Stimulated activated CD4-positive, alpha-beta T cell treated with anti-CD3 and anti-CD28 coated beads, Interleukin-4, amount 100 ng/mL, for 24 hours (primary cell): ENCODE data around the gene GEMIN2.
"Not testable (repeated sequence)": the region's sequence is repeated elsewhere in the genome, so short reads cannot be mapped to it uniquely, and the experiment has no call there.

Experiments
- DNase-seq: peaks from one replicate; pipeline ENCODE4 v3.0.0-alpha.2; 2020

Gene GEMIN2

GRCh38 chr14:39113685-39114072, 444 bp upstream of the GEMIN2 start:
- no peak for DNase-seq

DNA sequence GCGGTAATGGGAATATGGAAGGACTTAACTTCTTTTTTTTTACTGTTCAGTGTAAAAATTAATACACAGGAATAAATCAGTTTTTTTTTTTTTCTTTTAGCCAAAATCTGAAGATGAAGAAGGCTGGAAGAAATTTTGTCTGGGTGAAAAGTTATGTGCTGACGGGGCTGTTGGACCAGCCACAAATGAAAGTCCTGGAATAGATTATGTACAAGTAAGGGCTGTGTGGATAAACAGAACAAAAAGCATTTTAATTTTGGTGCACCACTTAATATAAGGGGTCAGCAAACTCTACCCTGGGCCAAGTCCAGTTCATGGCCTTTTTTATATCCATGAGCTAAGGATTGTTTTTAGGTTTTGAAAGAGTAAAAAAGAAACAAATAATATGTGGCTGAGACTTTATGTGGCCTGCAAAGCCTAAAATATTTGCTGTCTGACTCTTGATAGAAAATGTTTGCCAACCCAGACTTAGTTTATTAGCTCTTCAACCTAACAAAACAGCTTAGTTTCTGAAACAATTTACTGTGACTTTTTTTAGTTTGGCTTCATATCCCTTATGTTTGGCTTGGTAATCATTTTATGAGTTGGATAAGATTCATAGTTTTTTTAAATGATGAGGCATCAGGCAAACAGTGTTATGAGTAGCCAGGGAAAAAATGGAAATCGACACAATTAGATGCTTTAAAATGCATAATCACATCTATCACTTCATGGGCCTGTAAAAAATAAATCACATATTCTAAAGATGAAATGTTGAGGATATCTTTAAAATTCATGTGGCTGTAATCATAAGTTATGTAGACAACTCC, 8.4 kb downstream of the GEMIN2 start:
- no peak for DNase-seq

DNA sequence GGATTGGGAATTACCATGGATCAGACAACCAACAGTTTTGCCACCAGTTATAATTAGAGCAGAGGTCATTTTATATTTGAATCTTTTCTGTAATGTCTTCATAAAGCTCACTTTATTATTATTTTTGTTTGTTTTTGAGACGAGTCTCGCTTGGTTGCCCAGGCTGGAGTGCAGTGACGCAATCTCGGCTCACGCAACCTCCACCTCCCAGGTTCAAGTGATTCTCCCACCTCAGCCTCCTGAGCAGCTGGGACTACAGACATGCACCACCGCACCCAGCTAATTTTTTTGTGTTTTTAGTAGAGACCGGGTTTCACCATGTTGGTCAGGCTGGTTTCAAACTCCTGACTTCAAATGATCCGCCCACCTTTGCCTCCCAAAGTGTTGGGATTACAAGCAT, 23.7 kb downstream of the GEMIN2 start:
- DNase-seq = not testable (repeated sequence)

GRCh38 chr14:39138440-39138839, 24.3 kb downstream of the GEMIN2 start:
- DNase-seq = no peak

DNA sequence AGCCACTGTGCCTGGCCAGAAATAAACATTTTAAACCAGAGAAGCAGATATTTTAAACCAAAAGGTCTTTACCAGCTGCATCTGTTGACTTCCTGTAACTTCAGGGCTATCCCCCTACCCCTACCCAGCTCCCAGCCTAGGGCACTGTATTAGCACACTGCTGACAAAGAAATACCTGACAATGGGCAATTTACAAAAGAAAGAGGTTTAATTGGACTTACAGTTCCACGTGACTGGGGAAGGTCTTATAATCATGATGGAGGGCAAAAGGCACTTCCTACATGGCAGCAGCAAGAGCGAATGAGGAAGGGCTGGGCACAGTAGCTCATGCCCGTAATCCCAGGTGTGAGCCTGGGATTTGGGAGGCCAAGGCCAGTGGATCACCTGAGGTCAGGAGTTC, 26.0 kb downstream of the GEMIN2 start:
- DNase-seq = no peak

- DNase-seq = not testable (repeated sequence)
Observed at GRCh38 chr14:39141623-39142022, 27.5 kb downstream of the GEMIN2 start.

GRCh38 chr14:39143226-39143625, 29.1 kb downstream of the GEMIN2 start:
- DNase-seq = not testable (repeated sequence)

GRCh38 chr14:39145266-39145966, 31.3 kb downstream of the GEMIN2 start:
- DNase-seq = no peak

- no peak for DNase-seq
Observed at GRCh38 chr14:39154594-39155189, 40.6 kb downstream of the GEMIN2 start.

GRCh38 chr14:39157491-39157890, 43.4 kb downstream of the GEMIN2 start:
- no peak for DNase-seq

GRCh38 chr14:39158222-39158858, 44.2 kb downstream of the GEMIN2 start:
- DNase-seq = no peak

DNA sequence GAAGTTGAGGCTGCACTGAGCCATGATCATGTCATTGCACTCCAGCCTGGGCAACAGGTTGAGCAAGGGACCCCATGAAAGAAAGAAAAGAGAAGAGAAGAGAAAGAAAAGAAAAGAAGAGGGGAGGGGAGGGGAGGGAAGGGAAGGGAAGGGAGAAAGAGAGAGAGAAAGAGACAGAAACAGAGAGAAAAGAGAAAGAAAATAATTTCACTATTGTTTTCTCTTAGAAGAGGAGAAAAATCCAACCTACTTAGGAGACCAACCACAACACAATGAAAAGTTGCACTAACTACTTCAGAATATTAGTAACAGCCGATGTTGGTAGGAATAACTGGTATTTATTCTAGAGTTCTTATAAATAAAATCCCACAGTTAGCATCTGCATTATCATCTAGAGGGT, 46.4 kb downstream of the GEMIN2 start:
- DNase-seq = no peak

DNA sequence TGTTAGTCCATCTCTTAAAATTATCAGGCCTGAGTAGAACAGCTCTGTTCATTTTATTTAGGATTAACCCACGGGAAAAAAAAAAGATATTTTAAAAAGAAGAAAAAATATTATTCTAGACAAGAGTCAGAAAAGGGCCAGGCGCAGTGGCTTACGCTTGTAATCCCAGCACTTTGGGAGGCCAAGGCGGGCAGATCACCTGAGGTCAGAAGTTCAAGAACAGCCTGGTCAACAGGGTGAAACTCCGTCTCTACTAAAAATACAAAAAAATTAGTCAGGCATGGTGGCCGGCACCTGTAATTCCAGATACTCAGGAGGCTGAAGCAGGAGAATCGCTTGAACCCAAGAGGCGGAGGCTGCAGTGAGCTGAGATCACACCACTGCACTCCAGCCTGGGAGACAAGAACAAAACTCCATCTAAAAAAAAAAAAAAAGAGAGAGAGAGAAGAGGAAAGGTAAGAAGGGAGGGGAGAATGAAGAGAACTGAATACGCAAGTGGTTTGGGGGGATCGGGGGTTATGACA, 53.7 kb downstream of the GEMIN2 start:
- DNase-seq = not testable (repeated sequence)

- DNase-seq = no peak
Observed at GRCh38 chr14:39168591-39168990, 54.5 kb downstream of the GEMIN2 start.

DNA sequence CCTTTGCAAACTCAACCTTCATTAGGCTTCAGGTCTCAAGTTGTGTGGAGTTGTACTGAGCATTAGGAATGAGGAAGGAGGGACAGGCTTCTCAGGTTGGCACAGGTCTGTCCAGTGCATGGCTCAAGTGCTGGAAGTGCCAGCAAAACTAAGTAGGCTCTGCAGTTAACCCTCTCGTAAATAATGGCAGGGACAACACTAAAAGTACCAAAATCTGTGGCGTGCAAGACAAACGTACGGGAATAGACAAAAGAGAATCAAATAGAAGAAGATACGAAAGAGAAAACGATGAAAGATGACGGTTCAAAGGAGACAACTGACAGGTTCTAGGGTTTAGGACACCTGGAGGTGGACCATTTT, 55.4 kb downstream of the GEMIN2 start:
- no peak for DNase-seq

DNA sequence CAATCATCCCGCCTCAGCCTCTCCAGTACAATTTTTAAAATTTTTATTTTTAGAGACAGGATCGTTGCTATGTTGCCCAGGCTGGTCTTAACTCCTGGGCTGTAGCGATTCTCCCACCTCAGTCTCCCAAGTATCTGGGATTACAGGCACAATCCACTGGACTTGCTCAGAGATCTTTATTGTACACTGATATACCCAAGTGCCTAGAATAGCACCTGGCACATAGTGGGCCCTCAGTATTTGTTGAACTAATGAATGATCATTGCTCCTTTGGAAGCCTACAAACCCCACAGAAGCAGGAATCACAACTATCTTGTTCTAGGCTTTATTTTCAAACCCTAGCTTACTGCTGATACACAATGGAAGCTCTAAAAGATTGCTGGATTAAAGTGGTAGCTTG, 59.1 kb downstream of the GEMIN2 start:
- DNase-seq = no peak

DNA sequence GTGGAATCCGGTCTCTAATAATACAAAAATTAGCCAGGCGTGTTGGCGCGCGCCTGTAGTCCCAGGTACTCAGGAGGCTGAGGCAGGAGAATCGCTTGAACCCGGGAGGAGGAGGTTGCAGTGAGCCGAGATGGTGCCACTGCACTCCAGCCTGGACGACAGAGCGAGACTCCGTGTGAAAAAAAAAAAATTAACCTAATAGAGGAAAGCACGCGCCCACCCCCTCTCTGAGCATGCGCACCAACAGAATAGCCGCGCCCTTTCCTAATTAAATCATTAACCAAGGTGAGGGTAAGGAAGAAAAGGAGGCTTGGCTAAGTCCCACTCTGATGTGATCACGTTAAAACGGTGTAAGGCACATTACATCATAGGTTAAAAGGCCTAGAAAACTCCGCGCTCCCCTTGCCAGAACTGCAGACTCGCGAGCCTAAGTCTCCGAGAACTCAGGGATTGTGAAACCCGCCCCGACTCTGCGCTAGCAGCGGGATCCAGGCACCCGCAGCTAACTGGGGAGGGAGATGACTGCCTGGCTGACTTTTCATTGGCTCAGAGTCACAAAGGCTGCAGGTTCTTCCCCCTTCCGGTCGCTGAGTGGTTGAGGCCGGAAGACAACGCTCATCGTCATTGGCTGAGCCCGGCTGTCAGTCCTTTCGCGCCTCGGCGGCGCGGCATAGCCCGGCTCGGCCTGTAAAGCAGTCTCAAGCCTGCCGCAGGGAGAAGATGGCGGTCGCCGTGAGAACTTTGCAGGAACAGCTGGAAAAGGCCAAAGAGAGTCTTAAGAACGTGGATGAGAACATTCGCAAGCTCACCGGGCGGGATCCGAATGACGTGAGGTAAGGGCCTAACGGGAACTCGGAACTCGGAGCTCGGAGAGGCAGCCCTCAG, 60.7 kb downstream of the GEMIN2 start, which contains the start of gene PNN:
Gene PNN (plus strand): TSS at position 695 of the 885 bp plus-strand sequence. CDS start 26 bp downstream, at position 721.
- DNase-seq = peak; percentile 97

GRCh38 chr14:39175445-39176262, 61.5 kb downstream of the GEMIN2 start:
- DNase-seq = peak; percentile 47

- no peak for DNase-seq
Observed at GRCh38 chr14:39176263-39177167, 62.4 kb downstream of the GEMIN2 start.

DNA sequence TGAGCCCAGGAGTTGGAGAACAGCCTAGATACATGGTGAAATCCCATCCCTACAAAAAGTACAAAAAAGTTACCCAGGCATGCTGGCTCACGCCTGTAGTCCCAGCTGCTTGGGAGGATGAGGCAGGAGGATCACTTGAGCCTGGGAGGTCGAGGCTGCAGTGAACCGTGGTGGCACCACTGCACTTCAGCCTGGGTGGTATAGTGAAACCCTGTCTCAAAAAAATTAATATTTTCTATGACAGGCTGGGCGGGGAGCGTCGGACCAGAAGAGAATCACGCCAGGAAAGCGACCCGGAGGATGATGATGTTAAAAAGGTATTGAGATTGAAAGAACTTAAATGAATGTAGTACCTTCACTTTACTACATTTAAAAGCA, 63.0 kb downstream of the GEMIN2 start:
- DNase-seq = no peak
